OCI-LY3 (cell line): Measurements from ENCODE around the gene KCNH3.
"Not testable (repeated sequence)": the region's sequence is repeated elsewhere in the genome, so short reads cannot be mapped to it uniquely, and the experiment has no call there.

Experiments used
- H2AFZ ChIP-seq: fragments of 200-600, 300-600 bp; shearing (Covaris generic); 2 replicates; pipeline ENCODE4 v1.6.0; 2014; ENCODE audit warnings: antibody characterized with exemption, low read depth, low read length
- H3K27ac ChIP-seq: fragments of 200-600, 300-600 bp; sonication (generic); 2 replicates; pipeline ENCODE4 v1.5.1; 2014; ENCODE audit warnings: mild to moderate bottlenecking, low read length, moderate library complexity, mixed read lengths
- H3K27me3 ChIP-seq: fragments of 200-600, 300-600 bp; sonication (generic); 2 replicates; pipeline ENCODE4 v1.6.1; 2014; ENCODE audit warnings: low read depth, low read length, mixed read lengths
- H3K36me3 ChIP-seq: fragments of 200-600, 300-600 bp; sonication (generic); replicated peaks from 2 replicates; pipeline ENCODE3; 2014; ENCODE audit warnings: low read depth, low read length, mixed read lengths
- H3K4me1 ChIP-seq: fragments of 300-600, 200-600 bp; sonication (generic); 2 replicates; pipeline ENCODE4 v1.6.1; 2014; ENCODE audit warnings: low read length, mixed read lengths
- H3K4me2 ChIP-seq: fragments of 200-600, 300-600 bp; sonication (generic); 2 replicates; pipeline ENCODE4 v1.6.1; 2014; ENCODE audit warnings: low read length, mixed read lengths
- H3K4me3 ChIP-seq: fragments of 300-600, 200-600 bp; sonication (generic); 2 replicates; pipeline ENCODE4 v1.5.1; 2014; ENCODE audit warnings: antibody characterized with exemption, mild to moderate bottlenecking, low read length, moderate library complexity
- H3K79me2 ChIP-seq: fragments of 300-600, 200-600 bp; shearing (Covaris generic); 2 replicates; pipeline ENCODE4 v1.6.1; 2014; ENCODE audit warnings: mild to moderate bottlenecking, low read length, mixed read lengths
- H3K9ac ChIP-seq: fragments of 300-600, 200-600 bp; shearing (Covaris generic); 2 replicates; pipeline ENCODE4 v1.6.0; 2014; ENCODE audit warnings: mild to moderate bottlenecking, low read length, moderate library complexity
- H3K9me3 ChIP-seq: fragments of 200-600, 300-600 bp; shearing (Covaris generic); 2 replicates; pipeline ENCODE4 v1.6.1; 2014; ENCODE audit warnings: low read length, mixed read lengths; ENCODE audit not compliant: insufficient read depth
- H4K20me1 ChIP-seq: fragments of 200-600, 300-600 bp; sonication (generic); 2 replicates; pipeline ENCODE4 v1.6.1; 2016; ENCODE audit warnings: low read length, mixed read lengths; ENCODE audit not compliant: insufficient read depth
- CTCF ChIP-seq: fragments of 200-600, 300-600 bp; sonication (generic); IDR thresholded peaks from 2 replicates; pipeline ENCODE4 v1.5.1; 2014; ENCODE audit warnings: antibody characterized with exemption, low read length, low read depth
- EZH2phosphoT487 ChIP-seq: fragments of 200-600 bp; shearing (Covaris generic); IDR thresholded peaks from 2 replicates; pipeline ENCODE4 v1.6.1; 2018; ENCODE audit warnings: antibody characterized with exemption, mixed run types, low read depth

KCNH3 gene

DNA sequence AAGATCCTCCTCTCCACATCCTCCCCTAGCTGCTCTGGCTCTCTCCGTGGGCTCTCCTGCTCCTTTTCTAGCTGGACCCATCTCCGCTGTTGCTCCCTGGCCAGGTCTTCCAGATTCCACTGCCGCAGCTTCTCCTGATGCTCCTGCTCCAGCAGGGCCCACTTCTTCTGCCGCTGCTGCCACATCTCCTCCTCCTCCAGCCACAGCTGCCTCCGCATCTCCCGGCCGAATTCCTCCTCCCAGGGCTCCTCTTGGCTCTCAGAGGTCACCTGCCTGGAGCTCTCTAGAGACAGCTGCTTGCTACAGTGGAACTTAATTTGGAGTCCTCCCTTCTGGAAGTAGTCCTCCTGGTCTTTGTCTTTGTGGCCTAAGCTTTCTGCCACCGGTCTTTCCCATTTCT lies 61.1 kb downstream of the KCNH3 start:
- TF ChIP-seq CTCF (no peak), EZH2phosphoT487 (no peak)
- H3K36me3 ChIP-seq, result no peaks in the 10 kb centered on the region

DNA sequence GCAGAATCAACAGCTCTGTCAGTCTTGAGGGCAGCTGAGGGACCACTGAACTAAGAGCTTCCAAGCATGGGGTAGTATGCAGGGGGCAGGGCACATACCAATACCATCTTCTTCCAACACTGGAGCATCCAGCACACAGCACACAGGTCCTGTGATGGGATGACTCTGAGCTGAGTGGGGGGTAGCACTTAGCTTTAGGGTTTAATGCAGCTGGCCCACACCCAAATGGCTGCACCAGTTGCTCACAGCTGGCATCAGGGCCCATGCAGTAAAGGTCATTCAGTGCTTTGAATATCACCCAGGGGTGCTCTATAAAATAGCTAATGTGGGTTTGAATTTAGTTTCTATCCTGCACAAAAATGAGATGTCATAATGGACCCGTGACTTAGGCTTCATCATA lies 64.9 kb downstream of the KCNH3 start:
- H3K9me3 ChIP-seq, result no peaks in the 10 kb centered on the region
- no peak overlapping the region for H3K4me2 ChIP-seq

More for the DNA sequence above, 61.1 kb downstream of the KCNH3 start:
- H3K4me3 ChIP-seq, result no peak overlapping the region
- no peak overlapping the region for H3K27ac ChIP-seq
- no peak overlapping the region for H3K4me2 ChIP-seq
- no peaks in the 10 kb centered on the region for H3K79me2 ChIP-seq
- no peaks in the 10 kb centered on the region for H3K9me3 ChIP-seq
- no peak overlapping the region for H2AFZ ChIP-seq
- H3K9ac ChIP-seq, result no peak overlapping the region
- H3K27me3 ChIP-seq, result no peaks in the 10 kb centered on the region
- no peaks in the 10 kb centered on the region for H4K20me1 ChIP-seq
- no peaks in the 10 kb centered on the region for H3K4me1 ChIP-seq

GRCh38 chr12:49604856-49605255 lies 66.0 kb downstream of the KCNH3 start:
- Histone ChIP-seq H3K27ac (no peak overlapping the region), H3K79me2 (no peaks in the 10 kb centered on the region), H2AFZ (no peak overlapping the region), H3K9ac (no peak overlapping the region), H3K4me1 (no peaks in the 10 kb centered on the region), H4K20me1 (no peaks in the 10 kb centered on the region), H3K9me3 (no peaks in the 10 kb centered on the region), H3K4me3 (no peak overlapping the region), H3K36me3 (no peaks in the 10 kb centered on the region), H3K4me2 (no peak overlapping the region), H3K27me3 (no peaks in the 10 kb centered on the region)
- no peak for TF ChIP-seq CTCF
- no peak for TF ChIP-seq EZH2phosphoT487

More for the DNA sequence above, 64.9 kb downstream of the KCNH3 start:
- no peaks in the 10 kb centered on the region for H3K79me2 ChIP-seq
- H3K4me1 ChIP-seq, result no peaks in the 10 kb centered on the region
- H4K20me1 ChIP-seq, result no peaks in the 10 kb centered on the region
- no peaks in the 10 kb centered on the region for H3K27me3 ChIP-seq
- H3K36me3 ChIP-seq, result no peaks in the 10 kb centered on the region
- H3K27ac ChIP-seq, result no peak overlapping the region
- no peak overlapping the region for H3K9ac ChIP-seq
- TF ChIP-seq CTCF, result no peak
- no peak for TF ChIP-seq EZH2phosphoT487
- H3K4me3 ChIP-seq, result no peak overlapping the region
- no peak overlapping the region for H2AFZ ChIP-seq

- H3K4me3 ChIP-seq, H3K27ac ChIP-seq: not testable (repeated sequence)
These were observed 66.7 kb downstream of the KCNH3 start, which contains the start of gene FAM186B for GRCh38 chr12:49605539-49605938. Gene FAM186B, minus strand, starts transcription at chr12:49605639. Its CDS starts 162 bp downstream, at chr12:49605477.

More at GRCh38 chr12:49605539-49605938, 66.7 kb downstream of the KCNH3 start, which contains the start of gene FAM186B:
- H3K27me3 ChIP-seq, H3K4me2 ChIP-seq, H3K9me3 ChIP-seq, H2AFZ ChIP-seq, H4K20me1 ChIP-seq, H3K79me2 ChIP-seq, H3K4me1 ChIP-seq, H3K36me3 ChIP-seq, H3K9ac ChIP-seq: not testable (repeated sequence)
